Brain microvascular endothelial cell (primary cell): Measurements from ENCODE around the gene APPBP2.
"Not testable (repeated sequence)": the region's sequence is repeated elsewhere in the genome, so short reads cannot be mapped to it uniquely, and the experiment has no call there.

Experiments
- DNase-seq: peaks from one replicate; pipeline ENCODE4 v3.0.0-alpha.2; 2020
- H3K27ac ChIP-seq: fragments of 250-450 bp; sonication (Bioruptor Pico); 2 replicates; pipeline ENCODE4 v1.5.1; 2020; ENCODE audit warnings: mild to moderate bottlenecking, moderate library complexity
- H3K27me3 ChIP-seq: fragments of 250-450 bp; sonication (Bioruptor Pico); replicated peaks from 2 replicates; pipeline ENCODE4 v1.5.1; 2020; ENCODE audit warnings: mild to moderate bottlenecking
- H3K36me3 ChIP-seq: fragments of 250-450 bp; sonication (Bioruptor Pico); replicated peaks from 2 replicates; pipeline ENCODE4 v1.5.1; 2020; ENCODE audit warnings: mild to moderate bottlenecking
- H3K4me3 ChIP-seq: 2 replicates; pipeline ENCODE4 v1.5.1; 2011; ENCODE audit warnings: low read depth, mild to moderate bottlenecking, control low read depth, low read length, moderate library complexity
- in situ Hi-C: cut with HindIII; loops from 2 replicates; pipeline ENCODE4 v1.10.0; 2017; ENCODE audit warnings: low sequenced_read_pairs, low pct_ligation_motif_present
- TF ChIP-seq, protein P1 (sequence below): IDR thresholded peaks from 2 replicates; pipeline ENCODE4 v1.5.1; 2011; ENCODE audit warnings: low read depth, mild to moderate bottlenecking, moderate library complexity, low read length, control low read depth, inconsistent platforms; ENCODE audit errors: missing control alignments

Gene APPBP2

DNA sequence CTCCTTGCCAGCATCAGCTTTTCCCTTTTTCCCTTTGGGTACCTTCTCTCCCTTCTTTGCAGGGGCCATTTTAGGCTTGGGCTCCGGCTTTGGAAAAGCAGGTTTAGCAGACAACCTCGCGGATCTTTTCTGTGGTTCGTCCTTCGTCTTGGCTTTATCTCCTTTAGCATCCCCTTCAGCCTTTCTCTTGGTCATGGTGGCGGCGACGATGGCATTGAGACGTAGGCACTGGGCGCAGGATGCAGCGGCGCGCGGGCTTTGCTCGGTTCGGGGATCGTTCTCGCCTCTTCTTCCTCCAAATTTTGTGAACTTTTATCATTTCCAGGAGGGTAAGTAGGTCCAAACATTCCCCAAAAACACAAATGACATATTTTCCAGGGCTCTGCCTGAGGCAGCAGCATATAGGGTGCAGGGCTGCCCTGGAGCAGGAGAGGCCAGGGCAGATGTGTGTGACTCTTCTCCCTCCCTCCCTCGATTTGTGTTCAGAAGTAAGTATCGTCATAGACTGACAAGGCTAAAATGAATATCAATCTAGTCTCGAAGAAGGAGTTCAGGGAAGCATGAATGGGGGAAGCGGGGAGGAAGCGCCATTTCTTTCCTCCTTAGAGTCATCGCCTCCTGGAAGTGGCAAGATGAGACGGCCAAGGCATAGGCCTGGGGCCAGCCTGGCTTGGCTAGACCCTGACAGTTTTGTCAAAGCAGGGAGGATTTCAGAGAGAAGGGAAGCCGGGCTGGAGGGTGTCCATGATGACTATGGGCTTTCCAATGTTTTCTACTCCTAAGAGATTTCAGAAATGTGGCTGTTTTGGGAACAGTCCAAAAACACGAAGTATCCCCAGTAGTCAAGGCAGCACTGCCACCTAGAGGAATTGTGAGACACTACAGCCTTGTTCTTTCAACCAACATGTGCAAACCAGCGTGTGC, 90.5 kb downstream of the APPBP2 start:
- TF ChIP-seq, protein P1, sequence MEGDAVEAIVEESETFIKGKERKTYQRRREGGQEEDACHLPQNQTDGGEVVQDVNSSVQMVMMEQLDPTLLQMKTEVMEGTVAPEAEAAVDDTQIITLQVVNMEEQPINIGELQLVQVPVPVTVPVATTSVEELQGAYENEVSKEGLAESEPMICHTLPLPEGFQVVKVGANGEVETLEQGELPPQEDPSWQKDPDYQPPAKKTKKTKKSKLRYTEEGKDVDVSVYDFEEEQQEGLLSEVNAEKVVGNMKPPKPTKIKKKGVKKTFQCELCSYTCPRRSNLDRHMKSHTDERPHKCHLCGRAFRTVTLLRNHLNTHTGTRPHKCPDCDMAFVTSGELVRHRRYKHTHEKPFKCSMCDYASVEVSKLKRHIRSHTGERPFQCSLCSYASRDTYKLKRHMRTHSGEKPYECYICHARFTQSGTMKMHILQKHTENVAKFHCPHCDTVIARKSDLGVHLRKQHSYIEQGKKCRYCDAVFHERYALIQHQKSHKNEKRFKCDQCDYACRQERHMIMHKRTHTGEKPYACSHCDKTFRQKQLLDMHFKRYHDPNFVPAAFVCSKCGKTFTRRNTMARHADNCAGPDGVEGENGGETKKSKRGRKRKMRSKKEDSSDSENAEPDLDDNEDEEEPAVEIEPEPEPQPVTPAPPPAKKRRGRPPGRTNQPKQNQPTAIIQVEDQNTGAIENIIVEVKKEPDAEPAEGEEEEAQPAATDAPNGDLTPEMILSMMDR: peak; percentile 92
- peak; percentile 84 for DNase-seq
- no peaks in the 10 kb centered on the region for H3K36me3 ChIP-seq
- no peaks in the 10 kb centered on the region for H3K27me3 ChIP-seq
- in situ Hi-C loops: no loop called here
- no peak overlapping the region for H3K4me3 ChIP-seq
- no peak overlapping the region for H3K27ac ChIP-seq

DNA sequence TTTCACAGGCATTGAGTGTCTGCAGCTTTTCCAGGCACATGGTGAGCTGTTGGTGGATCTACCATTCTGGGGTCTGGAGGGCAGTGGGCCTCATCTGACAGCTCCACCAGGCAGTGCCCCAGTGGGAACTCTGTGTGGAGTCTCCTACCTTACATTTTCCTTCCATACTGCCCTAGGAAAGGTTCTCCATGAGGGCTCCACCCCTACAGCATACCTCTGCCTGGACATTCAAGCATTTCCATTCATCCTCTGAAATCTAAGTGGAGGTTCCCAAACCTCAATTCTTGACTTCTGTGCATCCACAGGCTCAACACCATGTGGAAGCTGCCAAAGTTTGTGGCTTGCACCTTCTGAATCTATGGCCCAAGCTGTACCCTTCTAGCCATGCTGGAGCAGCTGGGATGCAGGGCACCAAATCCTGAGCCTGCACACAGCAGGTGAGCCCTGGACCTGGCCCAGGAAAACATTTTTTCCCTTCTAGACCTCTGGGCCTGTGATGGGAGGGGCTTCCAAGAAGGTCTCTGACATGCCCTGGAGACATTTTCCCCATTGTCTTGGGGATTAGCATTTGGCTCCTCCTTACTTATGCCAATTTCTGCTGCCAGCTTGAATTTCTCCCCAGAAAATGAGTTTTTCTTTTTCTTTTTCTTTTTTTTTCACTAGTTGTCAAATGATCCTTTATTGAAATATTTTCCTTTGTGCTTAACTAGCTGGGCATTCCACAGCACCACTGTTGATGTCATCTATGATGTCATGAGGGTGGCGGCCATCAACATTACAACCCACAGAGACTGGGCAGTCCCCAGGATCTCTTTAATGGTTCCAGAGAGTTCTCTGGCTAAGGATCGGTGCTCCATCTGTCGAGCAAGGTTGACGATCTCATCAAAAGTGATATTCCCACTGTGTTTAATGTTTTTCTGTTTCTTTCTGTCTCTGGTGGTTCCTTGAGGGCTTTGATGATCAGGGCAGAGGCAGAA, 92.7 kb downstream of the APPBP2 start:
- in situ Hi-C loops, H3K4me3 ChIP-seq, H3K27me3 ChIP-seq, DNase-seq, H3K36me3 ChIP-seq, H3K27ac ChIP-seq: not testable (repeated sequence)

DNA sequence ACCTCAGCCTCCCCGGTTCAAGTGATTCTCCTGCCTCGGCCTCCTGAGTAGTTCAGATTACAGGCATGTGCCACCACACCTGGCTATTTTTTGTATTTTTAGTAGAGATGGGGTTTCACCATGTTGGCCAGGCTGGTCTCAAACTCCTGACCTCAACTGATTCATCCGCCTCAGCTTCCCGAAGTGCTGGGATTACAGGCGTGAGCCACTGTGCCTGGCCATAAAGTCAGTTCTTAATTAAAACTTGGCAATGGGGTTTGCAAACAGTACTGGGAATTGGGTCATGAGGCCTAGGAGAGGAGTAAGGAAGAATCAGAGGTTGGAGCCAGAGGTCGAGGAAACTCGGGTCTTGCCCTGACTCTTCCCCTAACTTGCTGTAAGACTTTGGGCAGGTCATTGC, 95.5 kb downstream of the APPBP2 start:
- H3K36me3 ChIP-seq, H3K4me3 ChIP-seq, H3K27me3 ChIP-seq, H3K27ac ChIP-seq, in situ Hi-C loops, DNase-seq: not testable (repeated sequence)

DNA sequence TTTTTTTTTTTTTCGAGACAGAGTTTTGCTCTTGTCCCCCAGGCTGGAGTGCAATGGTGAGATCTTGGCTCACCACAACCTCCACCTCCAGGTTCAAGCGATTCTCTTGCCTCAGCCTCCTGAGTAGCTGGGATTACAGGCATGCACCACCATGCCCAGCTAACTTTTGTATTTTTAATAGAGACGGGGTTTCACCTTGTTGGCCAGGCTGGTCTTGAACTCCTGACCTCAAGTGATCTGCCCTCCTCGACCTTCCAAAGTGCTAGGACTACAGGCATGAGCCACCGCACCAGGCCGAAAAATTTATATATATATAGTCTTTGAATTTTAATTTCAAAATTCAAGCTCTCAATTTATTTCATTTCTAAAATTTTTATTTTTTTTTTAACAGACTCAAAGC, 97.6 kb downstream of the APPBP2 start:
- H3K27ac ChIP-seq, in situ Hi-C loops, DNase-seq, H3K36me3 ChIP-seq, H3K4me3 ChIP-seq, H3K27me3 ChIP-seq: not testable (repeated sequence)

DNA sequence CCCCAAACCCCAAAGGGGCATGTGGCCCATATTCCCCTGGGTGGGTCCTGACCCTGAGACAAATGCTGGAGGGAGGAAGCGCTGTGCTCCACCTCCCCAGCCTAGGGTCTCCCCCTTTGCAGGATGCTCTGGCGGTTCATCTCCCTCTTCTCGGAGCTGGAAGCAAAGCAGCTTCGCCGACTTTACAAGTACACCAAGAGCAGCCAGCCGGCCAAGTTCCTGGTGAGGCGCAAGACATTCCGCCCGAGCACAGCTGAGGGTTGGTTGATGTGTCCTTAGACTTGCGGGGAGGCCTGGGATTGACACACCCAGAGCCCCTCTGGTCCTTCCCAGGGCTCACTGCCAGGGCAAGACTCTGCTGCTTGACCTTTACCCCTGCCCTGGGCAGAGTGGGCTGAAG, 99.4 kb downstream of the APPBP2 start:
- no peak for DNase-seq
- Histone ChIP-seq H3K27ac (no peak overlapping the region), H3K27me3 (no peaks in the 10 kb centered on the region), H3K4me3 (no peak overlapping the region), H3K36me3 (no peaks in the 10 kb centered on the region)
- in situ Hi-C loops: no loop called here
- TF ChIP-seq, protein P1: no peak

DNA sequence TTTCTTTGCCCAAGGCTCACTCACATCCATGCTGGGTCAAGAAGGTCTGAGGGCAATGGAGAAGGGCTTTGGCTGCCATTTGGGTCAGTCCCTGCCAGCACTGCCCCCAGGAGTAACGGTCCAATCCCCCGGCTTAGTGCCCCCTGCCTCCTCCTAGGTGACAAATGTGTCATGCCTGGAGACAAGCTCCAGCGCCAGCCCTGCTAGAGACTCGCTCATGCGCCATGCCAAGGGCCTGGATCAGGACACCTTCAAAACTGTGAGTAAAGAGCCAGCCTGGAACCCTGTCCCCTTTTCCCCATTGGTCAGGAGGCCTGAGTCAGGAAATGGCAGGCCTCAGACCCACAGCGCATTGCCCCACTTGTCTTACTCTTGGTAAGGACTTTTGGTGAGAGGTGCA, 100.4 kb downstream of the APPBP2 start:
- H3K27ac ChIP-seq: no peak overlapping the region
- in situ Hi-C loops: no loop called here
- H3K27me3 ChIP-seq: no peaks in the 10 kb centered on the region
- no peak overlapping the region for H3K4me3 ChIP-seq
- DNase-seq: no peak
- H3K36me3 ChIP-seq: no peaks in the 10 kb centered on the region
- TF ChIP-seq, protein P1: no peak

DNA sequence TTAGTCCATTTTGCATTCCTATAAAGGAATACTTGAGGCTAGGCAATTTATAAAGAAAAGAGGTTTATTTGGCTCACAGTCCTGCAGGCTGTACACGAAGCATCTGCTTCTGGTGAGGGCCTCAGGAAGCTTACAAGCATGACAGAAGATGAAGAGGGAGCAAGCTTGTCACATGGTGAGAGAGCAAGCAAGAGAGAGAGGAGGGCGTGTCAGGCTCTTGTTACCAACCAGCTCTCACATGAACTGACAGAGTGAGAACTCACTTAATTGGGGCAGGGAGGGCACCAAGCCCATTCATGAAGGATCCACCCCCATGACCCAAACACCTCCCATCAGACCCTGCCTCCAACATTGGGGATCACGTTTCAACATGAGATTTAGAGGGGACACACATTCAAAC, 102.2 kb downstream of the APPBP2 start:
- Histone ChIP-seq H3K4me3 (no peak overlapping the region), H3K36me3 (no peaks in the 10 kb centered on the region), H3K27ac (no peak overlapping the region), H3K27me3 (no peaks in the 10 kb centered on the region)
- TF ChIP-seq, protein P1: no peak
- DNase-seq: no peak
- in situ Hi-C loops: loop anchor here (25.0 kb wide), 1 partner anchor 187 kb away; no protein-coding TSS in a partner anchor
